Measurements from ENCODE around the gene PI4KB. TPM values are rescaled to one million over a fixed set of nuclear protein-coding genes. Genes with fewer than 3 reads are reported as not detected.

PI4KB gene
- total RNA-seq, 4 donors from 2014 or later = 54.8 to 79.5 (median 68.9) TPM

- Histone ChIP-seq H3K36me3 (peaks cover 86 to 100% (median 99%) of the 10 kb centered on the region in 4 donors), H3K27me3 (no peaks in the 10 kb centered on the region), H3K4me1 (peaks cover 0 to 28% (median 6%) of the 10 kb centered on the region in 4 donors), H3K9me3 (no peaks in the 10 kb centered on the region), H3K27ac (replicated peaks in 1 of 4) (no peak overlapping the region), H3K4me3 (no peak overlapping the region)
- DNase-seq (ENCODE audit: extremely low spot score) = no peak
- TF ChIP-seq CTCF (IDR thresholded peaks at IDR 0.05) (no peak), POLR2A (IDR thresholded peaks at IDR 0.05; ENCODE audit: low read depth) (no peak), EP300 (IDR thresholded peaks at IDR 0.05) (no peak), POLR2AphosphoS5 (IDR thresholded peaks at IDR 0.05) (no peak)
- intact Hi-C loops (cut with DNase I) = no loop called here
- 80% methylated on average over 15 of the region's 21 CpGs for WGBS
Measured at GRCh38 chr1:151289991-151290708, 37.1 kb downstream of the PI4KB start.

GRCh38 chr1:151289080-151289935, 37.9 kb downstream of the PI4KB start:
- 76% methylated on average over 13 of the region's 18 CpGs for WGBS
- intact Hi-C loops (cut with DNase I) = no loop called here
- no peak for TF ChIP-seq CTCF (IDR thresholded peaks at IDR 0.05)
- no peak for TF ChIP-seq POLR2A (IDR thresholded peaks at IDR 0.05; ENCODE audit: low read depth)
- no peak for TF ChIP-seq EP300 (IDR thresholded peaks at IDR 0.05)
- TF ChIP-seq POLR2AphosphoS5 (IDR thresholded peaks at IDR 0.05) = no peak
- peaks cover 77 to 97% (median 95%) of the 10 kb centered on the region in 4 donors for H3K36me3 ChIP-seq
- H3K4me3 ChIP-seq = no peak overlapping the region
- H3K9me3 ChIP-seq = no peaks in the 10 kb centered on the region
- peak overlapping the region in 1 of 4 donors; percentile 18 for H3K27ac ChIP-seq (replicated peaks in 1 of 4)
- peaks cover 1 to 34% (median 11%) of the 10 kb centered on the region in 4 donors for H3K4me1 ChIP-seq
- no peaks in the 10 kb centered on the region for H3K27me3 ChIP-seq
- no peak for DNase-seq (ENCODE audit: extremely low spot score)

- TF ChIP-seq POLR2AphosphoS5 (IDR thresholded peaks at IDR 0.05) (no peak), EP300 (IDR thresholded peaks at IDR 0.05) (no peak), POLR2A (IDR thresholded peaks at IDR 0.05; ENCODE audit: low read depth) (no peak), CTCF (IDR thresholded peaks at IDR 0.05) (no peak)
- intact Hi-C loops (cut with DNase I) = no loop called here
- no peak for DNase-seq (ENCODE audit: extremely low spot score)
- WGBS = 73% methylated on average over 14 of the region's 14 CpGs
- Histone ChIP-seq H3K4me1 (peaks cover 10 to 42% (median 19%) of the 10 kb centered on the region in 4 donors), H3K36me3 (peaks cover 69 to 89% (median 87%) of the 10 kb centered on the region in 4 donors), H3K9me3 (no peaks in the 10 kb centered on the region), H3K4me3 (no peak overlapping the region), H3K27me3 (no peaks in the 10 kb centered on the region), H3K27ac (replicated peaks in 1 of 4) (peak overlapping the region in 1 of 4 donors; percentile 18)
Measured at GRCh38 chr1:151288502-151288901, 38.7 kb downstream of the PI4KB start.

- peaks cover 64 to 83% (median 81%) of the 10 kb centered on the region in 4 donors for H3K36me3 ChIP-seq
- H3K27me3 ChIP-seq = no peaks in the 10 kb centered on the region
- DNase-seq (ENCODE audit: extremely low spot score) = no peak
- H3K27ac ChIP-seq (replicated peaks in 1 of 4) = no peak overlapping the region
- H3K4me1 ChIP-seq = peaks cover 15 to 47% (median 24%) of the 10 kb centered on the region in 4 donors
- TF ChIP-seq CTCF (IDR thresholded peaks at IDR 0.05) (no peak), POLR2A (IDR thresholded peaks at IDR 0.05; ENCODE audit: low read depth) (no peak), EP300 (IDR thresholded peaks at IDR 0.05) (no peak), POLR2AphosphoS5 (IDR thresholded peaks at IDR 0.05) (no peak)
- intact Hi-C loops (cut with DNase I) = no loop called here
- H3K9me3 ChIP-seq = no peaks in the 10 kb centered on the region
- H3K4me3 ChIP-seq = no peak overlapping the region
- 98% methylated on average over 7 of the region's 22 CpGs for WGBS
Measured at GRCh38 chr1:151287767-151288500, 39.3 kb downstream of the PI4KB start.
